GM12873 (cell line): ENCODE results near the gene SNAP47.

ENCODE experiments used
- TF ChIP-seq, protein P1 (sequence below): IDR thresholded peaks from 2 replicates; pipeline ENCODE4 v1.5.1; 2012; ENCODE audit warnings: low read depth, mild to moderate bottlenecking, moderate library complexity, low read length, control low read depth; ENCODE audit not compliant: insufficient read depth; ENCODE audit errors: missing control alignments

Gene SNAP47

DNA sequence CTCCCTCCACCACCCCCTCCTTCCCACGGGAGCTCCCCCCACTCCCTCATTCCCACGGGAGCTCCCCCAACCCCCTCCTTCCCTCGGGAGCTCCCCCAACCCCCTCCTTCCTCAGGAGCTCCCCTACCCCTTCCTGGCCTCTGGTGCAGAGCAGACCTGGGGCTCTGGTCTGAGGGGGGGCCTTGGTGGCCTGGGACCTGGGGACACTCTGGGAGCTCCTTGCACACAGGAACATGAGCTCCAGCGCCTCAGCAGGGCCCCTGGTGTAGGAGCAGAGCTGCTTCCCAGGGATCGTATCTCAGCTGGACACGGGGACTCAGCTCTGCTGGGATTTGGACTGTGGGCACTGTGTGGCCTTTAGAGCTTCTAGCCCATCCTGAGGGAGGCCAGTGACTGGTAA is 60.5 kb downstream of the SNAP47 start:
- TF ChIP-seq, protein P1, sequence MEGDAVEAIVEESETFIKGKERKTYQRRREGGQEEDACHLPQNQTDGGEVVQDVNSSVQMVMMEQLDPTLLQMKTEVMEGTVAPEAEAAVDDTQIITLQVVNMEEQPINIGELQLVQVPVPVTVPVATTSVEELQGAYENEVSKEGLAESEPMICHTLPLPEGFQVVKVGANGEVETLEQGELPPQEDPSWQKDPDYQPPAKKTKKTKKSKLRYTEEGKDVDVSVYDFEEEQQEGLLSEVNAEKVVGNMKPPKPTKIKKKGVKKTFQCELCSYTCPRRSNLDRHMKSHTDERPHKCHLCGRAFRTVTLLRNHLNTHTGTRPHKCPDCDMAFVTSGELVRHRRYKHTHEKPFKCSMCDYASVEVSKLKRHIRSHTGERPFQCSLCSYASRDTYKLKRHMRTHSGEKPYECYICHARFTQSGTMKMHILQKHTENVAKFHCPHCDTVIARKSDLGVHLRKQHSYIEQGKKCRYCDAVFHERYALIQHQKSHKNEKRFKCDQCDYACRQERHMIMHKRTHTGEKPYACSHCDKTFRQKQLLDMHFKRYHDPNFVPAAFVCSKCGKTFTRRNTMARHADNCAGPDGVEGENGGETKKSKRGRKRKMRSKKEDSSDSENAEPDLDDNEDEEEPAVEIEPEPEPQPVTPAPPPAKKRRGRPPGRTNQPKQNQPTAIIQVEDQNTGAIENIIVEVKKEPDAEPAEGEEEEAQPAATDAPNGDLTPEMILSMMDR: no peak

DNA sequence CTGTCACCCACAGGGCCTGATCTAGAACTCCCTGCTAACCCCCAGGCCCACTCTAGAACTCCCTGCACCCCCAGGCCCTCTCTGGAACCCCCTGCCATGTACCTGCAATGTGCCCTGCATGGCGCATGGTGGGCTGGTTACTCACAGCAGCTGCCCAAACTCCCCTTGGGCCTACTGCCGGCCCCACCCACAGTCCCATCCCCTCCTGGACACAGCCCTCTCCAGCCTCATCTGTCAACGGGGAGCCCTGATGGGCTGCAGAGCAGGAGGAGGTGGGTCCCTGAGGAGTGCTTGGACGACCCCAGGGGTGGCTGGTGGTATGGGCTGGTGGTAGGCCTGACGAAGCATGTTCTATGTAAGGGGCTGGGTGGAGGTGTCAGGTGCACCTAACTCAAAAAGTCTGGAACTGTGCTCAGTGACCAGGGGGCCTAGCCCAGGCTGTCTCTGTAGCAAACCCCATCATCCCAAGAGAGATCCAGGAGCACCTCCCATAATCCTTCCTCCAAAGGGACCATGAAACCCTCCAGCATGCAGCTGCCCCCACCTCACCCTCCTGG is 61.2 kb downstream of the SNAP47 start:
- TF ChIP-seq, protein P1: no peak

DNA sequence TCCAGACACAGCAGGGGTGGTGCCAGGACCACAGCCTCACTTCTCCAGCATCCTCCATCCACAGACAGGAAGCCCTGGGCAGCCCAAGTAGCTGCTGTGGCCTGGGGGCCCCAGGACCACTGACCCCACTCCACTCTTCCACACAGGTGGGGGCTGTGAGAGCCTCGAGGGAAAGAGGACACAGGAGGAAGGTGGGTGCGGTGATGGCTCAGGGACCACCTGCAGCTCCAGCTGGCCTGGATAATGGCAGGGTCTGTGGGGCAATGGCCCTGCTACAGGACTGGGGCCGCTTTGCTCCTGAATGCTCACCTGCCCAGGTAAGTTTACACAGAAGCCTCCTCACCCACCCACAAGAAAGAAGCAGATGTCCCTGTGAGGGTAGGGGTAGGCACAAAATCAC is 61.9 kb downstream of the SNAP47 start:
- TF ChIP-seq, protein P1: no peak

DNA sequence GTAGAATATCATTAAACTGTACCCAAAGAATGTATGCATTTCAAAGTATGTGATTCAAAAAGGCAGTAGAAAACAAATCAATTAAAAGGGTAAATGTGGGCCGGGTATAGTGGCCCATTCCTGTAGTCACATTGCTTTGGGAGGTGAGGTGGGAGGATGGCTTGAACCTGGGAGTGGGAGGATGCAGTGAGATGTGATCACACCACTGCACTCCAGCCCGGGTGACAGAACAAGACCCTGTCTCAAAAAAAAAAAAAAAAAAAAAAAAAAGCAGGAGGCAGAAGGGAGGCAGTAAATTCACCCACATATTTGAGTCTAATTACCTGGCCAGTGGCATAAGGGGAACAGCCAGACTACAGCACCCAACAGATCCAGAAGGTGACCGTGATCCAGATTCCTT is 62.4 kb downstream of the SNAP47 start:
- TF ChIP-seq, protein P1: no peak

DNA sequence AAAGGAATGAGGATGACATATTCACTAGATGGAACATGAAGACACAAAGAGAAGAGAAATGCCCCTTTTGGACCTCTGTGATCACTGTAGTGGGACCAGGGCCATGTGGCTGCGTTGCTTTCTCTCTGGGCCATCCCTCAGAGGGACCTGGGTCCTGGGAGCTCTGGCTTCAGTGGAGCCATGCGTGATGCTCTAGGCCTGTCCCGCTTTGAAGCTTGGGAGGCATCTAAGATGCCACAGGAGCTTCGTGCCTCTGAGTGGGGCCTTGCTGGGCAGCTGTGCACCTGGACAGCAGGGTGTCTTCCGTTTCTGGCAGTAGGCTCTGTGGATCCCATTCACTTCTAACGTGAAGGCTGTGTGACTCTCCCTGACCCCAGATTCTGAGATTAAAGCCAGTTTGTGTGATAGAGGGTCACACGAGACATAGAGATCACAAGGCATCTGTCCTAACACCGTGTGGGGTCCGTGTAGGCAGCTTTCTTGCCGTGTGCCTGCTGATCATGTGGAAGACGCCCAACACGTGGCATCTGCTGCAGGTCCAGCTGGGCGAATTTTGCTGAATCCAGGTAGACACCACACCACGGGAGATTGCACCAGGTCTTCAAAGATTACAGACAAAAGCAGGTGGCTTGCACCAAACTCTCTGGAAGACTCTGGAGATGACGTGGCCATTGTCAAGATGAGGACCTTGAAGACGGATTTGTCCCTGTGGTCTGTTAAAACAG is 63.0 kb downstream of the SNAP47 start:
- TF ChIP-seq, protein P1: no peak

DNA sequence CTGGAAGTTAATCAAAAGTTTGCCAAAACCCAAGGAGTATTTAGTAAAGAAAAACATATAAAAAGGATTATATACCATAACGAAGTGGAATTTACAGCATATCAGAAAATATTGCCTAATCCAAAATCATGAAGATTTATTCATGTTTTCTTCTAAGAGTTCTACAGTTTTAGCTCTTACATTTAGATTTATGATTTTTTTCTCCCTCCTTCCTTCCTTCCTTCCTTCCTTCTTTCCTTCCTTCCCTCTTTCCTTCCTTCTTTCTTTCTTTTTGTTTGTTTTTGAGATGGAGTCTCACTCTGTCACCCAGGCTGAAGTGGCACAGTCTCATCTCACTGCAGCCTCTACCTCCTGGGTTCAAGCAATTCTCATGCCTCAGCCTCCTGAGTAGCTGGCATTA is 64.5 kb downstream of the SNAP47 start:
- TF ChIP-seq, protein P1: no peak

DNA sequence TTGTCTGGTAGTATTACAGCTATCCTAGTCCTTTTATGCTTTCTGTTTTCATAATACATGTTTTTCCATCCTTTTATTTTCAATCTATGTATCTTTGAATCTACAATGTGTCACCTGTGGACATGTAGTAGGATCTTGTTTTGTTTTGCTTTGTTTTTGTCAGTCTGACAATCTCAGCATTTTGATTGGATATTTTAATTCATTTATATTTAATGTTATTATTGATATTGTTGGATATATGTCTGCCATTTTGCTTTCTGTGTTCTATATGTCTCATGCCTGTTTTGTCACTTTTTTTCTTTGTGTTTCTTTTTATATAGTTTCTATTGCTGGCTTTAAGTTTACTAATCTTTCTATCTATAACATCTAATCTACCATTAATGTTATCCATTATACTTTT is 68.7 kb downstream of the SNAP47 start:
- TF ChIP-seq, protein P1: no peak
